ENCODE data around the gene ZNF236. TPM values are rescaled to one million over a fixed set of nuclear protein-coding genes. Genes with fewer than 3 reads are reported as not detected.
A peak's percentile ranks its signal among the peaks of the same experiment; 100 is the strongest.

Gene ZNF236
- total RNA-seq, 2 experiments from 2014 or later: 14.4 to 15.6 TPM

GRCh38 chr18:76823161-76823538 is 793 bp downstream of the ZNF236 start:
- intact Hi-C loops (cut with micrococcal nuclease): loop anchor here (2.0 to 10.0 kb wide), 3 partner anchors 52 to 282 kb away; no protein-coding TSS in a partner anchor
- no peaks in the 10 kb centered on the region for H3K9me3 Mint-ChIP-seq
- CTCF ChIA-PET: no interaction called here
- peaks cover 52% of the 10 kb centered on the region for H3K4me1 Mint-ChIP-seq (ENCODE audit: low read depth)
- no peak for DNase-seq
- H3K4me3 Mint-ChIP-seq: peak overlapping the region; percentile 87
- no peaks in the 10 kb centered on the region for H3K27me3 Mint-ChIP-seq
- H3K27ac Mint-ChIP-seq: peak overlapping the region; percentile 82
- POLR2A ChIA-PET: interaction anchor here (1.0 kb wide), 1 partner anchor 246 kb away, joined by 3 read pairs; no protein-coding TSS in a partner anchor
- peaks cover 6% of the 10 kb centered on the region for H3K36me3 Mint-ChIP-seq

- Mint-ChIP-seq H3K4me1 (ENCODE audit: low read depth) (peaks cover 48% of the 10 kb centered on the region), H3K9me3 (no peaks in the 10 kb centered on the region), H3K36me3 (peaks cover 6% of the 10 kb centered on the region), H3K27me3 (no peaks in the 10 kb centered on the region), H3K4me3 (peak overlapping the region; percentile 87), H3K27ac (peak overlapping the region; percentile 82)
- ChIA-PET POLR2A (interaction anchor here (1.0 kb wide), 1 partner anchor 246 kb away, joined by 3 read pairs; no protein-coding TSS in a partner anchor), CTCF (interaction anchor here (1.0 to 1.8 kb wide), 3 partner anchors 20 to 36 kb away, joined by 4 to 5 read pairs (median 5); no protein-coding TSS in a partner anchor)
- no peak for DNase-seq
- intact Hi-C loops (cut with micrococcal nuclease): loop anchor here (2.0 to 10.0 kb wide), 3 partner anchors 51 to 281 kb away; no protein-coding TSS in a partner anchor
These were observed 1.2 kb downstream of the ZNF236 start for GRCh38 chr18:76823587-76824011.

GRCh38 chr18:76824145-76824676 is 1.9 kb downstream of the ZNF236 start:
- H3K4me3 Mint-ChIP-seq: peak overlapping the region; percentile 87
- intact Hi-C loops (cut with micrococcal nuclease): loop anchor here (5.0 to 10.0 kb wide), 2 partner anchors 243 to 281 kb away; no protein-coding TSS in a partner anchor
- no peaks in the 10 kb centered on the region for H3K27me3 Mint-ChIP-seq
- POLR2A ChIA-PET: no interaction called here
- H3K36me3 Mint-ChIP-seq: peaks cover 6% of the 10 kb centered on the region
- peak overlapping the region; percentile 54 for H3K27ac Mint-ChIP-seq
- H3K4me1 Mint-ChIP-seq (ENCODE audit: low read depth): peaks cover 47% of the 10 kb centered on the region
- no peaks in the 10 kb centered on the region for H3K9me3 Mint-ChIP-seq
- DNase-seq: no peak
- CTCF ChIA-PET: interaction anchor here (0.8 to 1.8 kb wide), 4 partner anchors 19 to 36 kb away, joined by 3 to 5 read pairs (median 4); no protein-coding TSS in a partner anchor

- ChIA-PET POLR2A (no interaction called here), CTCF (interaction anchor here (0.8 to 1.8 kb wide), 3 partner anchors 19 to 23 kb away, joined by 3 to 5 read pairs (median 4); no protein-coding TSS in a partner anchor)
- H3K27me3 Mint-ChIP-seq: no peaks in the 10 kb centered on the region
- no peak for DNase-seq
- peaks cover 44% of the 10 kb centered on the region for H3K4me1 Mint-ChIP-seq (ENCODE audit: low read depth)
- peak overlapping the region; percentile 20 for H3K27ac Mint-ChIP-seq
- intact Hi-C loops (cut with micrococcal nuclease): loop anchor here (5.0 to 10.0 kb wide), 2 partner anchors 243 to 280 kb away; no protein-coding TSS in a partner anchor
- peak overlapping the region; percentile 43 for H3K4me3 Mint-ChIP-seq
- H3K36me3 Mint-ChIP-seq: peaks cover 6% of the 10 kb centered on the region
- no peaks in the 10 kb centered on the region for H3K9me3 Mint-ChIP-seq
These were observed 2.4 kb downstream of the ZNF236 start for GRCh38 chr18:76824754-76825153.

- peak overlapping the region; percentile 38 for H3K27ac Mint-ChIP-seq
- ChIA-PET CTCF (interaction anchor here (0.5 to 2.6 kb wide), 2 partner anchors 20 to 25 kb away, joined by 3 to 12 read pairs; no protein-coding TSS in a partner anchor), POLR2A (interaction anchor here (1.1 kb wide), 1 partner anchor 17 kb away, joined by 3 read pairs; no protein-coding TSS in a partner anchor)
- intact Hi-C loops (cut with micrococcal nuclease): loop anchor here (10.0 kb wide), 1 partner anchor 277 kb away; no protein-coding TSS in a partner anchor
- H3K36me3 Mint-ChIP-seq: peaks cover 3% of the 10 kb centered on the region
- DNase-seq: peak; percentile 21
- no peaks in the 10 kb centered on the region for H3K9me3 Mint-ChIP-seq
- H3K27me3 Mint-ChIP-seq: no peaks in the 10 kb centered on the region
- no peak overlapping the region for H3K4me3 Mint-ChIP-seq
- peaks cover 42% of the 10 kb centered on the region for H3K4me1 Mint-ChIP-seq (ENCODE audit: low read depth)
These were observed 5.1 kb downstream of the ZNF236 start for GRCh38 chr18:76827205-76828200.

GRCh38 chr18:76834379-76834778 is 12.0 kb downstream of the ZNF236 start:
- DNase-seq: no peak
- Mint-ChIP-seq H3K4me3 (no peak overlapping the region), H3K27ac (no peak overlapping the region), H3K9me3 (no peaks in the 10 kb centered on the region), H3K27me3 (no peaks in the 10 kb centered on the region), H3K36me3 (peaks cover 4% of the 10 kb centered on the region), H3K4me1 (ENCODE audit: low read depth) (peaks cover 35% of the 10 kb centered on the region)
- CTCF ChIA-PET: no interaction called here
- POLR2A ChIA-PET: no interaction called here
- intact Hi-C loops (cut with micrococcal nuclease): no loop called here

- intact Hi-C loops (cut with micrococcal nuclease): no loop called here
- Mint-ChIP-seq H3K4me3 (no peak overlapping the region), H3K9me3 (no peaks in the 10 kb centered on the region), H3K27me3 (no peaks in the 10 kb centered on the region), H3K4me1 (ENCODE audit: low read depth) (peaks cover 35% of the 10 kb centered on the region), H3K27ac (no peak overlapping the region), H3K36me3 (peaks cover 4% of the 10 kb centered on the region)
- CTCF ChIA-PET: no interaction called here
- POLR2A ChIA-PET: no interaction called here
- no peak for DNase-seq
These were observed 13.0 kb downstream of the ZNF236 start for GRCh38 chr18:76835380-76835779.

GRCh38 chr18:76837071-76837470 is 14.7 kb downstream of the ZNF236 start:
- POLR2A ChIA-PET: no interaction called here

GRCh38 chr18:76838182-76838581 is 15.8 kb downstream of the ZNF236 start:
- Mint-ChIP-seq H3K27ac (no peak overlapping the region), H3K27me3 (no peaks in the 10 kb centered on the region), H3K36me3 (no peaks in the 10 kb centered on the region), H3K4me3 (no peak overlapping the region), H3K4me1 (ENCODE audit: low read depth) (peaks cover 30% of the 10 kb centered on the region), H3K9me3 (no peaks in the 10 kb centered on the region)
- ChIA-PET POLR2A (no interaction called here), CTCF (no interaction called here)
- DNase-seq: no peak
- intact Hi-C loops (cut with micrococcal nuclease): no loop called here

More at GRCh38 chr18:76837071-76837470, 14.7 kb downstream of the ZNF236 start:
- peaks cover 3% of the 10 kb centered on the region for H3K36me3 Mint-ChIP-seq
- intact Hi-C loops (cut with micrococcal nuclease): no loop called here
- no peaks in the 10 kb centered on the region for H3K27me3 Mint-ChIP-seq
- H3K4me1 Mint-ChIP-seq (ENCODE audit: low read depth): peaks cover 32% of the 10 kb centered on the region
- no peaks in the 10 kb centered on the region for H3K9me3 Mint-ChIP-seq
- CTCF ChIA-PET: no interaction called here
- no peak overlapping the region for H3K27ac Mint-ChIP-seq
- no peak for DNase-seq
- H3K4me3 Mint-ChIP-seq: no peak overlapping the region

GRCh38 chr18:76839086-76839794 is 16.9 kb downstream of the ZNF236 start:
- Mint-ChIP-seq H3K4me1 (ENCODE audit: low read depth) (peaks cover 28% of the 10 kb centered on the region), H3K36me3 (no peaks in the 10 kb centered on the region), H3K27me3 (no peaks in the 10 kb centered on the region), H3K9me3 (no peaks in the 10 kb centered on the region), H3K4me3 (no peak overlapping the region), H3K27ac (no peak overlapping the region)
- ChIA-PET POLR2A (no interaction called here), CTCF (no interaction called here)
- intact Hi-C loops (cut with micrococcal nuclease): no loop called here
- DNase-seq: no peak

GRCh38 chr18:76842837-76843530 is 20.6 kb downstream of the ZNF236 start:
- ChIA-PET POLR2A (no interaction called here), CTCF (no interaction called here)
- Mint-ChIP-seq H3K4me1 (ENCODE audit: low read depth) (peaks cover 16% of the 10 kb centered on the region), H3K9me3 (no peaks in the 10 kb centered on the region), H3K36me3 (no peaks in the 10 kb centered on the region), H3K27me3 (no peaks in the 10 kb centered on the region), H3K27ac (no peak overlapping the region), H3K4me3 (no peak overlapping the region)
- intact Hi-C loops (cut with micrococcal nuclease): no loop called here
- no peak for DNase-seq
